Skeletal muscle cell (primary cell): ENCODE data around the gene SHTN1.

ENCODE experiments used
- DNase-seq: peaks from one replicate; pipeline ENCODE4 v3.0.0-alpha.2; 2010; ENCODE audit warnings: low read depth
- H3K4me3 ChIP-seq: 2 replicates; pipeline ENCODE4 v1.5.1; 2011; ENCODE audit warnings: low read depth, mild to moderate bottlenecking, control low read depth, low read length, moderate library complexity

SHTN1 gene

DNA sequence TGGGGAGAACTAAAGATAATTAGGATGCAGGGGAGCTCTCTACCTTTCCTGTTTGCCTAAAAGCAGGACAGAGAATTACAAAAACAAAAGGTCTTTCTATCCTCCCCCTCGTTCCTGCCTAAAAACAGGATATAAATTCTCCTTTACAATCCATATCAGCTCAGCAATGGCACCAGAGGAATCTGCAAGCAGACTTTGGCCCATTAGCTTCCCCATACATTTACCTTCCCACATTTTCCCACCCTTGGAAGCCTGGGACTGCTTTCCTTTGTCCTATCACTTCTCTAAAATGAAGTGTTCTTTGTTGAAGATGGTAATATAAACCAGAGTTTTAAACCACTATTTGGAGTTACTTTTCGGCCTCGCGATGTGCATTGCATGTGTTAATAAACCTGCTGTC lies 15.5 kb downstream of the SHTN1 start:
- no peak overlapping the region for H3K4me3 ChIP-seq
- no peak for DNase-seq

DNA sequence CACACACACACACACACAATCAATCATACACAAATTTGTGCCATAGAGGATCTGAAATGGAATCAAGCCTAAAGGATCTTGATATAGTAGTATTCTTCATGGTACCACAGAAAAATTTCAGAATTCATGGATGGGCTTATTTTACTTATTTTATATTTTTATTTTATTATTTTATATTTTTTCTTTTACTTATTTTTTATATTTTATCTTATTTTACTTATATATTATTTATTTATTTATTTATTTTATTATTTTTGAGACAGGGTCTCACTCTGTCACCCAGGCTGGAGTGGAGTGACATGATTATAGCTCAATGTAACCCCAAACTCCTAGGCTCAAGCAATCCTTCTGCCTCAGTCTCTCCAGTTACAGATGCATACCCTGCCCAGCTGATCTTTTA lies 16.7 kb downstream of the SHTN1 start:
- no peak overlapping the region for H3K4me3 ChIP-seq
- DNase-seq: no peak

DNA sequence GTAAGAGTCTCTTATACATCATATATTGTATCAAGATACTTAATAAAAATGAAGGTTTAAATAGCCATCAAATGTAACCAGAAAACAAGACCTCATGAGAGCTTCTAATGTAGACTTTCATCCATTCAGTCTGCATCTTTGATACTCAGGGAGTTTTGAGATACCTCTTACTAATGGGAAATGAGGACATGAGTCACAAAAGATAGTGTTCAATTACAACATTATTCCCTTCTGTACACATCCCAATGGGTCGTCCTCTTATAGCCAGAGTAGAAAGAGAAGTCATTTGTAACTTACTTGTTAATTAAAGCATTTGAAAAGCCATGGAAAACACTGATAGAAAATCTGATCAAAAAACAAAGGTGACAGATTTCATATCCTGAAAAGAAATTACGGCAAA lies 19.4 kb downstream of the SHTN1 start:
- H3K4me3 ChIP-seq: no peak overlapping the region
- DNase-seq: no peak

GRCh38 chr10:116984202-116984990 lies 20.6 kb downstream of the SHTN1 start:
- no peak overlapping the region for H3K4me3 ChIP-seq
- DNase-seq: no peak

DNA sequence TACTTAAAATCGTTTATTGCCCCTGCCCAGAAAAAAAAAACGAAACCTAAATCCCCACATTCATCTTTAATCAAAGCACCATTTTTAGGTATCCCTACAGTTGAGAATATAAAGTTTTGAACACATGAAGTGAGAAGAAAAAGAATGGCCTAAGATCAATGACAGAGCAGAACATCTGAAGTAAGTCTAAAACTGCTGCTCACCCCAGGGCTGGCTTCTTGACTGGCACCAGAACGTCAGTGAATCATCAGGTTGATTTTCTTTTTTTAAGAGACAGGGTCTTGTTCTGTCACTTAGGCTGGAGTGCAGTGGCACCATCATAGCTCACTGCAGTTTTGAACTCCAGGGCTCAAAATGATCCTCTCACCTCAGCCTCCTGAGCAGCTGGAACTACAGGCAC lies 24.9 kb downstream of the SHTN1 start:
- no peak overlapping the region for H3K4me3 ChIP-seq
- DNase-seq: no peak

DNA sequence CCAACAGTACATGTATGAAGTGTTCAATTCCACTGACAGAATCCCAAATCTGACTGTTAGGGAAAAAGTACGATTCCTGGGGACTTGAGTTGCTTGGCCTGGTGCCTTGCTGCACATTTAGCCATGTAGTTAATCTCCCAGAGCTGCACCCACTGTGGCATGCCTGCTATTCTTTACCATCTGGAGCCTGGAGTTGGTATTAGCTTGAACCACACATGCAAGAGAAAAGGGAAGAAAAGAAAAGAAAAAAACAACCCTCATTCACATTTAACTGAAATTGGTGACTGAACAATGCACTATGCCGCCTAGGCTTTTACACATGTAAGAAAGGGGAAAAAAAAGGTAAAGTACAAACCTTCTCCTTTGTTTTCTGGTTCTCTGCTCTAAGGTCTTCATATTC lies 26.1 kb downstream of the SHTN1 start:
- DNase-seq: no peak
- no peak overlapping the region for H3K4me3 ChIP-seq

DNA sequence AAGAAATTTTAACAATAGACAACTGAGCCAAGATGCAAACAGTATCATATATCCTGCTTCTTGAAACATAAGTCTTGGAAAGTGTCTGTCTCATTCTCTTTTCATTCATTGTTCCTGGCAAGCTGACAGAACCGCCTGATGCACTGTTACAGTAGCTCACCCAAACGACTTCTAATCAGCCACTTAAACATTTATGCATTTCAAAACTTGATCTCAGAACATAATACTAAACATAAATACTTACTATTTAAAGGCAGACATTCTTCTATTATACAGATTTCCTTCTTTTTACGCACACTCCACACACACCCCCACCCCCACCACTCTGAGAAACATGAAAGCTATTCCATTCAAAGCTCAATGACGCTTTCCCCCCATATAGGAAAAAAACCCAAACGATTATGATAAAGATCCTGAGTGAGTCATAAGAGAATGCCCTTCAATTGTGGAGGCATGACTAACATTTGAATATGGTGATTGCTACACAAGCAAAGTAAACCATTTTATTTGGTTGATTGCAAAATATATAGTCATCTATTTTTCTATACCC lies 30.5 kb downstream of the SHTN1 start:
- H3K4me3 ChIP-seq: no peak overlapping the region
- peak; percentile 58 for DNase-seq

GRCh38 chr10:116973946-116974455 lies 31.0 kb downstream of the SHTN1 start:
- no peak for DNase-seq
- no peak overlapping the region for H3K4me3 ChIP-seq

- H3K4me3 ChIP-seq: no peak overlapping the region
- DNase-seq: no peak
These were observed 31.5 kb downstream of the SHTN1 start for GRCh38 chr10:116973371-116973905.

GRCh38 chr10:116972131-116972530 lies 32.9 kb downstream of the SHTN1 start:
- no peak overlapping the region for H3K4me3 ChIP-seq
- no peak for DNase-seq

DNA sequence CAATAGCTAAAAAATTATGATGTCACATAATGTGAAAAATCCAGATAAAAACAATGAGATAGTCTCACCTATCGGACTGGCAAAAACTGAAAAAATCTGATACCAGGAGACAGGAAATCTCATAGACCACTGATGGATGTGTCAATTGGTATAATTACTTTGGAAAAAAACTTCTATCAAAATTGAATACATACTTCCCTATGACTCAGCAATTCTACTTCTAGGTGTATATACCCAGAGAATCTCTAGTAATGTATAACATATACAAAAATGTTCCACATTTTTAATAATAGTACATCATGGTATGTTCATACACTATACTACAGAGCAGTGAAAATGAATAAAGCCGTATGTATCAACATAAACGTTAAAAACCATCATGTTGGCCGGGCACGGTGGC lies 34.9 kb downstream of the SHTN1 start:
- no peak for DNase-seq
- H3K4me3 ChIP-seq: no peak overlapping the region

- no peak for DNase-seq
- no peak overlapping the region for H3K4me3 ChIP-seq
These were observed 36.7 kb downstream of the SHTN1 start for GRCh38 chr10:116968331-116968730.

DNA sequence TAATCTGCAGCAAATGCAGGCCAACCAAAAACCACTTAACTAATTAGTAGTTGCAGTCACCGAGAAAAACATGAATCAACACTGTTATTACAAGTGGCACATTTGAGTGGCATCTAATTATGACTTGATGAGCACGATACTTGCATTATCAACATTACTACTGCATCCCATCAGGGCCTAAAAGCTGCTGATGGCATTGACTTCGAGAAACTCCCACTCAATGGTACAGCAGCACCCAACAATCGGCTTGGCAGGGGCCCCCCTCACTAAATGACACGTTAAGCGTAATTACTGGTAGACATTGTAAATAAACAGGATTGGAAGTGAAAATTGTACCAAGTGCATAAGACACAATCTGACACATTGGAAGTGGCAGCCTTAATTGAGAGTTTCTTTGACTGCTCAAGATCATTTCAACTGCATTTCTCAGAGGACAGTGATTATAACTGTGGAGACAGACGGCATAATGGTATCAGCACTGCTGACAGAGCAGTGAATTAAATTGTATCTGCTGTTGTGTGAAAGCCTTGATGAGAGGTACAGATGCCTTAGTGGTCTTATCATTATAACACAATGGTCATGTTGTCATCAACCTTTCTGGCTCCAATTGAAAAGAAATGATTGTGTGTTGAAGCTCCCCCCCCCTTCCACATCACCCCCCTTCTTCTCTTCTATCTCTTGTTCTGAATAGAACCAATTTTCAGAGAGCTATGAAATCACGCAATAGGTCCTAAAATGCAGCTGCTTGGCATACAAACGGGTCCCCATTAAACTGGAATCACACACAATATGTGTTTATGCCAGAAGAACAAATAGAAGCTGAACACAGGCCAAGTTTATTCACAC lies 43.4 kb downstream of the SHTN1 start:
- no peak overlapping the region for H3K4me3 ChIP-seq
- DNase-seq: no peak

DNA sequence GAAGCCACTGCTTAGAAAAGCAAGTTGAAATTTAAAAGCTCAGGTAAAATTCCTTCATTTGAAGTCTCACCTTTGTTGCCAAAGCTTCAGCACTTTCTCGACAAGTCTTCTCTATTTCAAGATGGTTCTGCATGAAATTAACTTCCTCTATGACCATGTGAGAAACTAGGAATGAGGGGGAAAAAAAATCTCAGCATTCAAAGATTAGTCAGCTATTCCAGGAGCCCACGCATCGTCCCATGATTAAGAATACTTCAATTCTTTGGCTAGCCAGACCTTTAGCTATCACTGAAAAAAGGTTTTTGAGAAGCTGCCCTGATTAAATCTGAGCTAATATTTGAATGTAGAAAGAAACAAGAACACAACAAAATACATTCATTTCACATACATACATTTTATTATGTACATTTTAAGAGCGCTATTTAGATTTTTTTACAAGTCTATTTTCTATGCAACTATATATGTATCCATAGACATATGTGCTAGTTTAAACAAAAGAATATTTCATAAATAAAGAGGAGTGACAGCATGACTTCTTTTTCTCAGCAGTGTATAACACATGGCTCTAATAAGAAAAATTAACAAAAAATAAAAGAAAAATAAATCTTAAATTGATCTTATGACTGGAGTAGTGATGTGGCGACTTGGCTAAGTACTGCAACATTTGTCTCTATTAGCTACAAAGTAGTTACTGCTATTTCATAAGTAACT lies 44.8 kb downstream of the SHTN1 start:
- H3K4me3 ChIP-seq: no peak overlapping the region
- DNase-seq: no peak

DNA sequence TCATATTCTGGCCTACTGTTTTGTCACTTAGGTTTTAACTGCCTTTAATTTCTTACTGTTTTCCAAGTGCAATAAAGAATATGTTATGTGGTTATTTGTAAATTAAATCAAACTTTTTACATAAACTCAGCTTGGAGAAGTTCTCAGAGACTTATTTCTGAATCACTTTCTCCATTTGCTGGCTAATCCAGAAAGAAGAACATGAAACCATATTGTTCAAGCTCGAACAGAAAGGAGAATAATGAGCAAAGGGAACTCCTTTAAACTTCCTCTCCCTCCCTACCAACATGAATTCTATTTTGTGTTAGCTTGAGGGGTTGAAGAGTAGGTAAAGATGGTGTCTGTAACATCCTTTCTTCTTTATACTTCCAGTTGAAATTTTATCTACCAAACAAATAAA lies 52.3 kb downstream of the SHTN1 start:
- DNase-seq: no peak
- no peak overlapping the region for H3K4me3 ChIP-seq

DNA sequence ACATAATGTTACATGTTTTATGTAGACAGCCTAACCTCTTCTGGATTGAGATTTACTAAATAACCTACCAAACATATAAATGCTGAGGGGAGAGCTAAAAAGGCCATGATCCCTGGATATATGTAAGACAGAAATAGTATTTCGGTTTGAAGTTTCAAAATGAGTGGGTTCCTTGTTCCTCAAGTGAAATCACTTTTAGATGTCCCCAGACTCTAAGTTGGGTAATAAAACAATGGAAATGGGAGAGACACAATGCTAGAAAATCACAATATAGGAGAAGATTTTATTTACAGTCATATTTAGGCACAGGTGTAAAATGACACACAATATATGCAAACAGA lies 56.5 kb downstream of the SHTN1 start:
- no peak for DNase-seq
- H3K4me3 ChIP-seq: no peak overlapping the region

DNA sequence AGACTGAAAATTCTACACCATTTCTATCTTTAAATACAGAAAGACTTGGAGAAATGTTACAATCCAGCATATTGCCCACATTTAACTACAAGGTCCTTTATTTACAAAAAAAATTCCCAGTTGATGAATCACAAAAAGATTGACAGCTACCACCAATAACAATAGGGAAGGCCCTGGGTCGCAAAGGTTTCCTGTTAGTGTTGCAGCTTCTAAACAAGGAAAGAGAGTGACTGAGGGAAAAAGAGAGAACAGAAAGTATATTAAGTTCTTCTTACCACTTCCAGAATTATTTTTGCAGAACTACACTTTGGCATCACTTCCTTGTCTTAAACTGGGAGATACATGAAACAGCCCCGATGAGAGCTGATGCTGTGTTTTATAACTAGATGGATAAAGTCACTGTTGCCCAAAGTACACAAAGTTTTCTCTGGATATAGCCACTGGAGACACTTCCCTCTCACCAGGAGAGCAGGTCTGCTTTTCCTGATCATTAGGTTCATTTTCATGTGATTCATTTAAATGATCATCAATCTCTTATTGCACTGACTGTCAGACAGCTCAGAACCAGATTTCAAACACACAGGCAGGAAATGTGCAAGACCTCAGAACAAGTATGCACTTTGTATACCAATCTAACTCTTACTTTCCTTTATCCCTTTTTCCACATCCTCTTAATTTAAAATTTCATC lies 57.0 kb downstream of the SHTN1 start:
- no peak overlapping the region for H3K4me3 ChIP-seq
- peak; percentile 4 for DNase-seq

DNA sequence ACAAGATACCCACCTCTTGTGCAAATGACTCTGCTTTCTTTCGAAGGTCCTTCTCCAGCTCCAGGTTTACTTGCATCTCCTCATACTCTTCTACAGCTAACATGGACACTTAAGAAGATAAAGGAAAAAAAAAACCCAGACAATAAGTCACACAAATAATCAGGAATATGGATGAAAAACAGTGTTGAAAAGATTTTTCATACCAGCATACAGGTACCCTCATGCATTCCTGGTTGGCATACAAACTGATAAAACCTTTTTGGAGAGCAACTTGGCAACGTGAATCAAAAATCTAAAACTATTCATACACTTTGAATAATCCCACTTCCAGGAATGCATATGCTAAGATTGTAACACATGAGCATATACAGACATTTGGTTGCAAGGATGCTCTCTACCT lies 60.1 kb downstream of the SHTN1 start:
- DNase-seq: no peak
- no peak overlapping the region for H3K4me3 ChIP-seq

DNA sequence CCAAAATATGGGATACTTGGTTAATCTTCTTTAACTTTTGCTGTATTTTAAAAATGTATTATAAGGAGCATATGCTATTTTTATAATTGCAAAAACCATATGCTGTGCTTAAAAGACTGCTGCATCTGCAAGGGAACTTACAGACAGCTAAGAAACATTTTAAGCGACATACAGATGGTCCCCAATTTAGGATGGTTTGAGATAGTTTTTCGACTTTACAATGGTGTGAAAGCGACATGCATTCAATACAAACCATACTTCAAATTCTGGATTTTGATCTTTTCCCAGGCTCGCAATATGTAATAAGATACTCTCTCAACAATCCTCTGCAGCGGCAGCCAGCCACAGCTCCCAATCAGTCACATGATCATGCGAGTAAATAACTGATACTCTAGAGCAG lies 73.2 kb downstream of the SHTN1 start:
- no peak overlapping the region for H3K4me3 ChIP-seq
- DNase-seq: no peak
